ENCODE results near the gene ALG1. TPM values are rescaled to one million over a fixed set of nuclear protein-coding genes. Genes with fewer than 3 reads are reported as not detected.

Gene ALG1
- total and polyA plus RNA-seq, 2 of the 13 experiments (the other 11 are each of a cell fraction or from before 2014, with no cell fraction given): 43.3 to 75.6 TPM

- TF ChIP-seq ZNF770 (CRISPR knock-in tag; IDR thresholded peaks at IDR 0.05): no peak
- TF ChIP-seq ZMYM4 (CRISPR knock-in tag; IDR thresholded peaks at IDR 0.05): no peak
- no peak for TF ChIP-seq ZNF260 (CRISPR knock-in tag; IDR thresholded peaks at IDR 0.05; ENCODE audit: borderline replicate concordance, low read depth)
- no peak for TF ChIP-seq SETDB1 (CRISPR knock-in tag; IDR thresholded peaks at IDR 0.05; ENCODE audit: borderline replicate concordance)
- TF ChIP-seq EED (CRISPR knock-in tag; IDR thresholded peaks at IDR 0.05): no peak
- TF ChIP-seq HMGXB3 (CRISPR knock-in tag; IDR thresholded peaks at IDR 0.05; ENCODE audit: borderline replicate concordance): no peak
- TF ChIP-seq MED13 (CRISPR knock-in tag; IDR thresholded peaks at IDR 0.05): 0 out of 2 replicates have a peak, but pooled peaks have one; percentile 25
- no peak for TF ChIP-seq ZFP36L1 (CRISPR knock-in tag; IDR thresholded peaks at IDR 0.05)
- TF ChIP-seq LBX2 (CRISPR knock-in tag; IDR thresholded peaks at IDR 0.05; ENCODE audit: borderline replicate concordance): no peak
- TF ChIP-seq NR3C1 (CRISPR knock-in tag; IDR thresholded peaks at IDR 0.05): no peak
- peak; percentile 80; the same call in 1 of the 2 replicates for TF ChIP-seq ZNF230 (CRISPR knock-in tag; IDR thresholded peaks at IDR 0.05)
- TF ChIP-seq SP5 (CRISPR knock-in tag; IDR thresholded peaks at IDR 0.05; ENCODE audit: borderline replicate concordance, low read depth): no peak
- TF ChIP-seq ZNF672 (CRISPR knock-in tag; IDR thresholded peaks at IDR 0.05): no peak
- TF ChIP-seq BCLAF1 (IDR thresholded peaks at IDR 0.05): no peak
- no peak for TF ChIP-seq ZSCAN29 (CRISPR knock-in tag; conservative IDR thresholded peaks at IDR 0.05)
- TF ChIP-seq HNRNPUL1 (IDR thresholded peaks at IDR 0.05; ENCODE audit: low read depth, low read length): no peak
- 0 out of 2 replicates have a peak, but pooled peaks have one; percentile 50 for TF ChIP-seq ZNF263 (CRISPR knock-in tag; IDR thresholded peaks at IDR 0.05)
- TF ChIP-seq MEIS1 (CRISPR knock-in tag; IDR thresholded peaks at IDR 0.05; ENCODE audit: borderline replicate concordance): no peak
- TF ChIP-seq TSC22D2 (CRISPR knock-in tag; IDR thresholded peaks at IDR 0.05; ENCODE audit: borderline replicate concordance): 0 out of 2 replicates have a peak, but pooled peaks have one; percentile 26
- TF ChIP-seq ZNF326 (CRISPR knock-in tag; IDR thresholded peaks at IDR 0.05; ENCODE audit: borderline replicate concordance): no peak
- no peak for TF ChIP-seq NFKBIZ (CRISPR knock-in tag; IDR thresholded peaks at IDR 0.05)
- no peak for TF ChIP-seq ZNF782 (CRISPR knock-in tag; IDR thresholded peaks at IDR 0.05; ENCODE audit: borderline replicate concordance)
Observed at GRCh38 chr16:5056352-5056751, 15.3 kb upstream of the ALG1 start (continued).
